Measurements from ENCODE around the gene CABLES1.
A peak's percentile ranks its signal among the peaks of the same experiment; 100 is the strongest.
"Not testable (repeated sequence)": the region's sequence is repeated elsewhere in the genome, so short reads cannot be mapped to it uniquely, and the experiment has no call there.

The CABLES1 gene

GRCh38 chr18:23105030-23105429 lies 30.3 kb upstream of the CABLES1 start:
- TF ChIP-seq, protein P1, sequence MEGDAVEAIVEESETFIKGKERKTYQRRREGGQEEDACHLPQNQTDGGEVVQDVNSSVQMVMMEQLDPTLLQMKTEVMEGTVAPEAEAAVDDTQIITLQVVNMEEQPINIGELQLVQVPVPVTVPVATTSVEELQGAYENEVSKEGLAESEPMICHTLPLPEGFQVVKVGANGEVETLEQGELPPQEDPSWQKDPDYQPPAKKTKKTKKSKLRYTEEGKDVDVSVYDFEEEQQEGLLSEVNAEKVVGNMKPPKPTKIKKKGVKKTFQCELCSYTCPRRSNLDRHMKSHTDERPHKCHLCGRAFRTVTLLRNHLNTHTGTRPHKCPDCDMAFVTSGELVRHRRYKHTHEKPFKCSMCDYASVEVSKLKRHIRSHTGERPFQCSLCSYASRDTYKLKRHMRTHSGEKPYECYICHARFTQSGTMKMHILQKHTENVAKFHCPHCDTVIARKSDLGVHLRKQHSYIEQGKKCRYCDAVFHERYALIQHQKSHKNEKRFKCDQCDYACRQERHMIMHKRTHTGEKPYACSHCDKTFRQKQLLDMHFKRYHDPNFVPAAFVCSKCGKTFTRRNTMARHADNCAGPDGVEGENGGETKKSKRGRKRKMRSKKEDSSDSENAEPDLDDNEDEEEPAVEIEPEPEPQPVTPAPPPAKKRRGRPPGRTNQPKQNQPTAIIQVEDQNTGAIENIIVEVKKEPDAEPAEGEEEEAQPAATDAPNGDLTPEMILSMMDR (conservative IDR thresholded peaks at IDR 0.05; ENCODE audit: low read depth, low read length), result no peak
- no peak overlapping the region for H3K4me3 ChIP-seq (ENCODE audit: low read depth, low read length)
- DNase-seq (ENCODE audit: low read depth), result no peak

- H3K4me3 ChIP-seq (ENCODE audit: low read depth, low read length), result no peak overlapping the region
- DNase-seq (ENCODE audit: low read depth), result no peak
- TF ChIP-seq, protein P1 (conservative IDR thresholded peaks at IDR 0.05; ENCODE audit: low read depth, low read length), result no peak
These were observed 29.6 kb upstream of the CABLES1 start for GRCh38 chr18:23105581-23106219.

DNA sequence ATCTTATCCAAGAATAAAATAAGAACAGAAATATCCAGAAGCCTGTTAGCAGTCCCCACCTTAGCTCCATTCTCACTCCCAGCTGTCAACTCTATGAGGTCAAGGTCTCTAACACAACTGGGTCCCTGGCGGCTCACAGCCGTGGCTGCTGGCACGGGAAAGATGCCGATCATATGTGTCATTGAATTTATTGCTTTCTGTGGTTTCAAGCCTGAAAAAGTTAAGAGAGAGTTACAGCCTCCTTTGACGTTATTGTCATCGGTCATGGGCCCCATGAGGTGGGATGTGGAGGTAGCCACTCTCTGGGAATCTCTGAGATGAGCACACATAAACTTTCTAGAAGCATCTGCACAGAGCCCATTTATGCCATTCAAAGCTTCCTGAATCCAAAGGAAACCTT lies 28.7 kb upstream of the CABLES1 start:
- no peak overlapping the region for H3K4me3 ChIP-seq (ENCODE audit: low read depth, low read length)
- TF ChIP-seq, protein P1 (conservative IDR thresholded peaks at IDR 0.05; ENCODE audit: low read depth, low read length), result peak; percentile 7
- DNase-seq (ENCODE audit: low read depth), result peak; percentile 87

GRCh38 chr18:23107718-23108117 lies 27.6 kb upstream of the CABLES1 start:
- TF ChIP-seq, protein P1 (conservative IDR thresholded peaks at IDR 0.05; ENCODE audit: low read depth, low read length), result no peak
- no peak for DNase-seq (ENCODE audit: low read depth)

DNA sequence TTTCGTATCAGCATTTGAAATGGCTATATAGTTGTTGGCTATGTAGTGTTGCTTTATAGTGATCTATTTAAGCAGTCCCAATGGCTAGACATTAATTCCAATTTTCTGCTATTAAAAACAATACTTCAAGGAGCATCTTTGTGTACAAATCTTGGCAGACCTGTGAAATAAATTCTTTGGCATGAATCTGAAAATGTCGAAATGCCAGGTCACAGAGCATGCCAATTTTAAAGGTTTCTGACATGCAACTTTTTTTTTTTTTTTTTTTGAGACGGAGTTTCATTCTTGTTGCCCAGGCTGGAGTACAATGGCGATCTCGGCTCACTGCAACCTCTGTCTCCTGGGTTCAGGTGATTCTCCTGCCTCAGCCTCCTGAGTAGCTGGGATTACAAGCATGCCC lies 26.8 kb upstream of the CABLES1 start:
- H3K4me3 ChIP-seq (ENCODE audit: low read depth, low read length), result no peak overlapping the region
- DNase-seq (ENCODE audit: low read depth), result no peak
- TF ChIP-seq, protein P1 (conservative IDR thresholded peaks at IDR 0.05; ENCODE audit: low read depth, low read length), result no peak

More at GRCh38 chr18:23107718-23108117, 27.6 kb upstream of the CABLES1 start:
- no peak overlapping the region for H3K4me3 ChIP-seq (ENCODE audit: low read depth, low read length)

DNA sequence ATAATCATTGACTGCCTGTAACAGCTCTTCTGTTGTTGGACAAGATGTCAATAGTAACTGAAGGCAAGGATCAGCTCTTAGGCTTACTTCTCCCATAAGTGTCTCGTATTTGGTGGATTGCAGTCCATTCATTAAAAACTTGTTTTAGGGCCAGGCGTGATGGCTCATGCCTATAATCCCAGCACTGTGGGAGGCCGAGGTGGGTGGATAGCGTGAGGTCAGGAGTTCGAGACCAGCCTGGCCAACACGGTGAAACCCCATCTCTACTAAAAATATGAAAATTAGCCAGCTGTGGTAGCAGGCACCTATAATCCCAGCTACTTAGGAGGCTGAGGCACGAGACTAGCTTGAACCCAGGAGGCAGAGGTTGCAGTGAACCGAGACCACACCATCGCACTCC lies 26.1 kb upstream of the CABLES1 start:
- not testable (repeated sequence) for H3K4me3 ChIP-seq (ENCODE audit: low read depth, low read length)

DNA sequence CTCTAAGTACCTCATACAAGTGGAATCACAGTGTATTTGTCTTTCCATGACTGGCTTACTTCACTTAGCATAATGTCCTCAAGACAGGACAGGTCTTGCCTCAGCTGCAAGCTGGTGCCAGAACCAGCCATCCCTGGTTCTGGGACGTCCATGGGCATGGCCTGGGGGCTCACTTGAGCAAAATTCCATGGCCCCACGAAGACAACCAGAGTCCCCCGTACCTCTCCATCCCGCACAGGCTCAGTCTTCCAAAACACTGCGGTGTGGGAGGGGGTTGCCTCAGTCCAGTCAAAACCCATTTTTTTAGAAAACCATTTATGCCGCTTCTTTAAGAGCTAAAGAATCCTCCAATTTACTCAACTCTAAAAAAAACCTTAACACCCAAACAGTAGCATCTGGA lies 21.7 kb upstream of the CABLES1 start:
- TF ChIP-seq, protein P1 (conservative IDR thresholded peaks at IDR 0.05; ENCODE audit: low read depth, low read length), result no peak
- H3K4me3 ChIP-seq (ENCODE audit: low read depth, low read length), result no peak overlapping the region
- no peak for DNase-seq (ENCODE audit: low read depth)

More for the DNA sequence above, 26.1 kb upstream of the CABLES1 start:
- not testable (repeated sequence) for DNase-seq (ENCODE audit: low read depth)
